GM18505 (cell line): ENCODE data around the gene CDH23.

ENCODE experiments used
- ATAC-seq: cut with Tn5 transposase; IDR thresholded peaks from one replicate; pipeline ENCODE4 v1.9.1; 2021; ENCODE audit not compliant: unreplicated experiment
- POLR2A ChIP-seq: IDR thresholded peaks from 4 replicates; pipeline ENCODE4 v1.6.1; 2011; ENCODE audit warnings: borderline replicate concordance; ENCODE audit not compliant: insufficient read depth, insufficient read length; ENCODE audit errors: extremely low read depth

CDH23 gene

DNA sequence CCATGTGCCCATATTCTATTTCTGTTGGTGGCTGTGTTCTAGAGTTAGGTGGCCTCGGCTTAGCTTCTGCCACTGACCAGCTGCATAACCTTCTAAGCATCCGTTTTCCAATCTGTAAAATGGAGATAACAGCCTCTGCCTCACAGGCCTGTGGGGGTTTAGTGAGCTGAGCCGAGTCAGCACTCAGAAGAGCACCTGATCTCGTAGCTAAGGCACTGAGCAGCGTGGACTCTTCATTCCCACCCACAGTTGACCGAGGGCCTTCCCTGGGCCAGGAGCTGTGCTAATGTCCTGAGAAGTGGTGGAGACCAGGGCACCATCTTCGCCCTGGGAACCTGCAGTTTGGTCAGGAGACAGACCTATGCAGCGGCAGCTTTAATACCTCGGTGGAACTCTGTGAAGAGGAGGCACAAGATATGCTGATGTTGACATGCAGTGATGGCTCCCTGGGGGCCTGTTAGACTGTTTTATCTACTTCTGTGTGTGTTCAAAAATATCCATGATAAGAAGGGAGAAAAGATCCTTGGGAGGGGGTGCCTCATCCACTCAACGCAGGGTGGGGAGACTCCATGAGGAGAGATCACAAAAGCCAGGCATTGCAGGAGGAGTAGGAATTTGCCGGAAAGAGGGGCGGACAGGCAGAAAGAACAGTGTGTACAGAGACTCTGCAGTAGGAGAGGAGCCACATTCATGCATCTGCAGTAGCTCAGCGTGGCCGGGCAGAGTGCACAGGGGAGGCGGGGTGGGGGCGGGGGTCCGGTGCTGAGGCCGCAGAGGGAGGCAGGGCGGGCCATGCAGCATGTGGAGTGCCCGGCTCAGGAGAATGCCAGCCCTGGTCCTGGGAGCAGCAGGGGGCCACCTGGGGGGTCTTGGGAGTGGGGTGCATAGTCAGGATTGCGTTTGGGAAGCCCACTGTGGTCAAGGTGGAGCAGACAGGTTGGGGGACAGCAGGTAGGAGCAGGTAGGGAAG lies 186.1 kb downstream of the CDH23 start:
- TF ChIP-seq POLR2A: no peak
- ATAC-seq: no peak

DNA sequence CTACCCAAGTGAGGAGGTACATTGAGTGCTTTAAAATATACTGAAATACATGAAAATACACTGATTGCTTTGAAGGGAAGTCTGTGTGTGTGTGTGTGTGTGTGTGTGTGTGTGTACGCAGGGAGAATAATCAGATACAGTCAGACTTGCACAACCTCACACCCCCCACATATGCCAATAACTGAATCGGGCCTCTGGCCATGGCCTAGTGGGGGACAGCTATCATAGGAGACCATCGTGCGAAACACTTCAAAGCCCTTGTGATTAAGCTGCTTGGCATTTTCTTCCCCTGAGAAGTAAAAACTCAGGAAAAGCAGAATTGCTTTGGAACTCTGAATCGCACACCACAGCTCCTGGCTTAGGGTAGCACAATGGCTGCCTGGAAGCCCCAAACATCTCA lies 187.7 kb downstream of the CDH23 start:
- ATAC-seq: no peak
- TF ChIP-seq POLR2A: no peak

DNA sequence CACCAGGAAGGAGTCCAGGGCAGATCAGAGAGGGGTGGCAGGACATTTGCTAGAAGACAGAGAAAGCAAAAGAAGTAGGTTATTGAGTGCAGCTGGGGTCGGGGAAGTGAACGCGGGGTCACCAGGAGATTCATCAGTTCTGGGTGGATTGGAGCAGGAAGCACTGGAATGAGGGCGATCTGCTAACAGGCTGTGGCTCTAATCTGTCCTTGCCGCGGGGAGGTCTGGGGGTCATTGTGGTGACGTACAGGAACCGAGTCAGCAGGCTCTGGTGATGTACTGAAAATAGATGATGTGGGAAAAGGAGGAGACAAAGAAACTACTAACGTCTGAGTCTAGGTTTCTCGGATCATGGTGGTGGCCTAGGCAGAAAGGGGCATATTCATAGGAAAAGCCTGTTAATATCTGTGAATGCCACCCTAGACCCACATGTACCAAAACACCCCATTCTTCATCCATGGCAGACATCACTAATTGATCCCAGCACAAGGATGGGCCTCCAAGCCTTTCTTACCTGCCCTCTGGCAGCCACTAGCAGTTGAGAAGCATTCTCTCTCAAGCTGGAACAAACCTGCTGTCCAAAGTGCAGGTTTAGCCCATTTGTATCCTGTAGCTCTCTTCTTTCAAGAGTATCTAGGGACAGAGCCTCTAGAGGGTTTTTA lies 188.3 kb downstream of the CDH23 start:
- no peak for TF ChIP-seq POLR2A
- ATAC-seq: no peak

DNA sequence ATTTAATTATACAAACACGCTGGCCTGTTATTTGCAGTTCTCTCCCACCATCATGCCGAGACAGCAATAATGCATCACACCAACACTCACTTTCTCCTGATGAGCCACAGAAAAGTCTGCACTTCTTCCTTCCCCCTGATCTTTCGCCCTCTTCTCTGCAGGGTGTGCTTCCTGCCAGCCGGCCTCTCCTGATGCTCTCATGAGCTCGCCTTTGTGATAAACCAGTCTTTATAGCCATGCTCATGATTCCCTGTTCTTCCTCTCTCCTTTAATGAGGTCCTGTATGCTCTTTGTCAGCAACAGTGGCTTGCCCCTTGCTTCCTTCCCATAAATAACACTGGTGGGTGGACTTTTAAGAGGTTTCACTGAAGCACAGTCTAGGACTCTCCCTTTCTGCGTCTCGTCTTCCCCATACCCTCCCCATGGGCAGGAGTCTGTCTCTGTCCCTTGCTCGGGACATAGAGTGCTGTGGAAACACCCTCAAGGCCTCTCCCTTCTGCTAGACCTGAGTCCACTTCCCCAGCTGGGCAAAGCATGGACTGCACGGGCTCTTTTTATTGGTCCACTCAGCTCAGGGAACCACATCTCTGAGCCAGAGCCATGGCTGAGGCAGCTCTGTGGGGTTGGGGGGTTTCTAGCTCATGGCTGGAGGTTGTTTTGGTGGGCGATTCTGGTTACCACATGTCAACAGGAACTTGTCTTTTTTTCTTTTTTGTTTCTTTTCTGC lies 189.0 kb downstream of the CDH23 start:
- no peak for ATAC-seq
- no peak for TF ChIP-seq POLR2A

DNA sequence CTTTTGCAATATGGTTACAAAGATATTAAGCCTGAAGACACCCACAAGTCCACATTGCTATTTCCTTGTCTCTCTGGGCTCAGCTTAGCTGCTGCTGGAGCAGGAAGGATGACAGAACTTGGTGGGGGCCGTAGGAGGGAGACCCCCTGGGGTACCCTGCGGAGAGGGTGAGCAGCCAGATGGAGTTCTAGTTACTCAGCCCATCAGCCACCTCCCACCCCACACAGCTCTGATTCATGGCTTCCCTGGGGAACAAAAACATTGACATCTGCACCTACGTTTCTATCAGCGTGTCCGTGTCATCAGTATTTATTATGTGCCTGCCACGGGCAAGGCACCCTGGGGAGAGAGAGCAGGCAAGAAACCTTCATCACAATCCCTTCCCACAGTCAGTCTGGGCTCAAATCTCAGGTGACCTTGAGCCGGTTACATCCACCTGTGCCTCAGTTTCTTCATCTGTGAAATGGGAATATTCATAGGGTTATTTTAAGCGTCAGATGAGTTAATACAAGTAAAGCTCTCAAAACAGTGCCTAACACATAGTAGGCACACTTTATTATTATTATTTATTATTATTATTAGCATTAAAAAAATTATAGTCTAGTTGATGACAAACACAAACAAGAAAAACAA lies 191.3 kb downstream of the CDH23 start:
- ATAC-seq: no peak
- no peak for TF ChIP-seq POLR2A

DNA sequence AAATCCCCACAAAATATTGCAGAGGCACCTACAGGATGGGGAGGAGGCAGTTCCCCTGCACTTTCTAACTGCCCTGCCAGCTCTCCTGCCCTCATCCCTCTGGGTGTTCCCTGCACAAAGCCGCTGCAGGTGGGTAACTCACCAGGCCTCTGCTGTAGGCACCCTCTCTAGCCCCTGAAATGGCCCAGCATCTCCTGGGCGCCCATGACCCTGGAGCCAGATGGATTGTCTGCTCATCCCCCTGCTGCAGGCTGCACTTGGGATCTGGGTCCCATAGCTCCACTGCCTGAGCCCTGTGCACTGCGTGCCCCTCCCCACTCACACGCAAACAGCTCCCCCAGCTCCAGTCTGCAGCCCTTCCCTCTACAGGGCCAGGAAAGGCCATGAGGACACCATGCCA lies 192.0 kb downstream of the CDH23 start:
- no peak for TF ChIP-seq POLR2A
- ATAC-seq: no peak

DNA sequence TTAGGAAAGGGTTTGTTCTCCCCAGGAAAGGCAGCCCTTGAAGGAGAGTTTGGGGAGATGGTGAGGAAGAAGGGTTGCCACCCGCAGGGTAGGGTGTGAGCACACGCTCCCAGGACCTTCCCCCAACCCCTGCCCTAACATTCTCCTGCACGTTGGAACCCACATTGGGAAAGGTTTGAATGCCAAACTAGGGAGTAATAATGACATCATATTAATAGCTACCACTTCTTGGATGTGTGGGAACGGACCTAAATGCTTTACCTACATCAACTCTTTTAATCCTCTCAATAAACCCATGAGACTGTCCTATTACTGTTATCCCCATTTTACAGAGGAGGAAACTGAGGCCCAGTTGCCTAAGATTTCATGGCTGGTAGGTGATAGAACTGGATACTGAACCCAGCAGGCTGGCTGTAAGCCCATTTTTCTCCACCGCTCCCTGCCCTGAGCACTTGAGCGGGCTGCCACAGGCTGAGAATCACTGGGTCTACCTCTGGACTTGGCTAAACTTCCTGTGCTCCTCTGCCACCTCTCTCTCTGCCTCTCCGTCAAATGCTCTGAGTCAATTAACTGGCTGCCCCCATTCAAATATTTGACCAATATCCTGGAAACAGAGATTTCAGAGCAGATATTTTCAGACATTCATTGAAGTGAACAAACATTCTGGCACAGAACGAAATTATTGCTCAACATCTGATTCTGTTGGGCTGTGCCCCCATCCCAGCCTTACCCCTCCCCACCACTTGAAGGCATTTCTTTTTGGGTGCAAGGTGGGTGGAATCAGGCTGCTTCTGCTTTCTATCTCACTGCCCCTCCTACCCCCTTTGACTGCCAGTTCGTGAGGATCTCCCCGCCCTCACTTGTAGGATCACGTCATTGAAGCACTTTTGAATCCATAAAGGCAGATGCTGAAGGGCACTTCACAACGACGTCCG lies 193.2 kb downstream of the CDH23 start:
- ATAC-seq: no peak
- TF ChIP-seq POLR2A: no peak

DNA sequence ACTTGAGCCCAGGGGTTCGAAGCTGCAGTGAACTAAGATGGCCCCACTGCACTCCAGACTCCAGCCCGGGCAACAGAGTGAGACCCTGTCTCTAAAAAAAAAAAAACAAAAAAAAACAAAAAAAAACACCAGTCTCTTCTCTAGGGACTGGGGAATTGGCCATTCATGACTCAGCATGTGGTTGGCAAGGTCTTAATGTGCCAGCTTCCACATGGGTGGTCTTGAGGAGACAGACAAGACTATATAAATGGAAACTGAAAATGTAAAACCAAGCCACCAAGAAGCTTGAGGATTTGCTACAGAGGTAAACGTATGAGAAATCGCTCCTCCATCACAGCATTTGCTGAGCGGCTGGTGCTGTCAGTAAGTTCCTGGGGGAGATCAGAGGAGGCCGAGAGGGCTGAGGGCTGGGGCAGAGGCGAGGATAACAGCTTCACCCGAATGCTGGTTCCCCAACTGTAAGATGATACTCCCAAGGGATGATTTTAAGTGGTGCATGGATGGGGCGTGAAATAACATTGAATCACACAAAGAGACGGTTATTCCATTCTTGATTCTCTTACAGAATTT lies 194.1 kb downstream of the CDH23 start:
- no peak for ATAC-seq
- no peak for TF ChIP-seq POLR2A

DNA sequence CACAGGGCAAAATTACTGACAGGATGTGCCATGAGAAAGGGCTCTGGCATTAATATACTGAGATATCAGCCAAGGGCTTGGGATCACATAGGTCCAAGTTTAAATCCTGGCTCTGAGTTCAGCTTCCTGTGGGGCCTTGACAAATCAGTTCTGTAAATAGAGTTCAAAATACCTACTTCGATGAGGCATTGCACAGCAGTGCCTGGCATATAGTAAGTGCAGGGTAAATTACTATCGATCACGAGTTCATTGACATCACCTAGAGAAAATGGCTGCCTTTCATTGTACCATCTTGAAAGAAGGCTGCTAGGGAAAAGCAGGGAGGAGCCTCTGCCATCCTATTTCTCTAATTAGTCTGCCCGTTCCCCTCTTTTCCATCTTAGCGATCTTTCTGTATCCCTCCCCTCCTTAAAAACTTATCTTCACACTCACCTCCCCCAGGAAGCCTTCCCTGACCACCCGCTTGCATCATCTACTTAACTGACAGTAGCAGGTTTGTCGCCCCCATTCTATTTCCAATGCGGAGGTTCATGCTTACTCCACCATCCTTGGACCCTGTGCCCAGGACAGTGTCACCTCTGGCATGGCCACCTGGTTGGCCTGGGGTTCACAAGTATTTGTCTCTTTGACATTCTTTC lies 198.3 kb downstream of the CDH23 start:
- TF ChIP-seq POLR2A: no peak
- no peak for ATAC-seq

DNA sequence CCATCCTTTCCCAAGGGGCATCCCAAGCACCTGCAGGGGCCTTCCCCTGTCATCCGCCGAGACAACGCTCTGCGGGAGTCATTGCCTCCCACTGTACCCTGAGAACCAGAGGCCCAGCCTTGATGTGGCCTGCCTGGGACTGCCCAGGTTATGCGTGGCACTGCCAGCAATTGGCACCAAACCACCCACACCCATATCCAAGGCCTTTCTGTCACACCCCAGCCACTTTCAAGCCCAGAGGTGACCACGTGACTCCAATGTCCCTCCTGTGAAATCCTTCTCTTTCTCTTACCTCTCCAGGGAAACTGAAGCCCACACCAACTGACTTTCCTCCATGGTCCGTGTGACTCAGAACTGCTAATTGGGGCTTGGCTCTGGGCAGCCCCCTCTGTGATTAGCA lies 198.9 kb downstream of the CDH23 start:
- TF ChIP-seq POLR2A: no peak
- ATAC-seq: no peak

DNA sequence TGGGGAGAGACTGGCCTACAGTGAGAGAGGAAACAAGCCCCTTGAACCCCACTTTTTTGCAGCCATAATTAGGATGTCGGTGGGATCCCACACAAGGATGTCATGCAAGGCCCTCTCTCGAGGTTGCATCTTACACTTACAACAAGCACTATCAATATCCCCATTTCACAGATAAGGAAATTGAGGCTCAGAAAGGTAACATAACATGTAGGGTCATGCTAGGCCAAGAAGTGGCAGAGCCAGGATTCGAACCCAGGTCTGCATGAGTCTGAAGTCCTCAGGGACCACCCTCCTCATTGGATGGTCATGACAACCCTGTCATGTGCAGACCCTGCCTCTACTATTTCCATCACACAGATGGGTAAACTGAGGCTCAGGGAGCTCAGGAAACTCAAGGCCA lies 199.4 kb downstream of the CDH23 start:
- no peak for ATAC-seq
- no peak for TF ChIP-seq POLR2A
